Ishikawa (cell line): Measurements from ENCODE around the gene DLX4.

Experiments
- CEBPB ChIP-seq: IDR thresholded peaks from 2 replicates; pipeline ENCODE4 v1.6.1; 2012
- CREB1 ChIP-seq: IDR thresholded peaks from 2 replicates; pipeline ENCODE4 v1.6.1; 2012; ENCODE audit warnings: low read depth
- EGR1 ChIP-seq: IDR thresholded peaks from 2 replicates; pipeline ENCODE4 v1.6.1; 2012
- EP300 ChIP-seq: IDR thresholded peaks from 2 replicates; pipeline ENCODE4 v1.6.1; 2012; ENCODE audit warnings: borderline replicate concordance
- FOXM1 ChIP-seq: IDR thresholded peaks from 2 replicates; pipeline ENCODE4 v1.6.1; 2012; ENCODE audit warnings: low read depth, borderline replicate concordance
- MAX ChIP-seq: IDR thresholded peaks from 2 replicates; pipeline ENCODE4 v1.6.1; 2012
- NFIC ChIP-seq: IDR thresholded peaks from 2 replicates; pipeline ENCODE4 v1.6.1; 2012
- RAD21 ChIP-seq: IDR thresholded peaks from 2 replicates; pipeline ENCODE4 v1.6.1; 2012; ENCODE audit warnings: low read depth
- REST ChIP-seq: IDR thresholded peaks from 2 replicates; pipeline ENCODE4 v1.6.1; 2012; ENCODE audit warnings: low read depth, mild to moderate bottlenecking
- TAF1 ChIP-seq: IDR thresholded peaks from 2 replicates; pipeline ENCODE4 v1.6.1; 2012; ENCODE audit warnings: low read depth, mild to moderate bottlenecking
- TCF12 ChIP-seq: IDR thresholded peaks from 2 replicates; pipeline ENCODE4 v1.6.1; 2012; ENCODE audit warnings: low read depth
- TEAD4 ChIP-seq: IDR thresholded peaks from 2 replicates; pipeline ENCODE4 v1.6.1; 2012
- USF1 ChIP-seq: IDR thresholded peaks from 2 replicates; pipeline ENCODE4 v1.6.1; 2012
- YY1 ChIP-seq: IDR thresholded peaks from 2 replicates; pipeline ENCODE4 v1.6.1; 2012; ENCODE audit warnings: low read depth
- ZBTB7A ChIP-seq: IDR thresholded peaks from 2 replicates; pipeline ENCODE4 v1.6.1; 2012; ENCODE audit warnings: low read depth

Gene DLX4

GRCh38 chr17:49992191-49992932, 23.4 kb downstream of the DLX4 start:
- TF ChIP-seq EP300 (no peak), ZBTB7A (no peak), TAF1 (no peak), CREB1 (no peak)

- TF ChIP-seq REST (no peak), CEBPB (no peak), USF1 (no peak)
These were observed 24.0 kb downstream of the DLX4 start for GRCh38 chr17:49992933-49993422.

- TF ChIP-seq FOXM1 (no peak), TEAD4 (no peak)
These were observed 24.6 kb downstream of the DLX4 start for GRCh38 chr17:49993423-49994060.

GRCh38 chr17:49994085-49995054, 25.4 kb downstream of the DLX4 start:
- TF ChIP-seq MAX, result no peak
- no peak for TF ChIP-seq FOXM1
- no peak for TF ChIP-seq TCF12
- TF ChIP-seq EP300, result no peak
- TF ChIP-seq YY1, result no peak
- no peak for TF ChIP-seq USF1
- TF ChIP-seq RAD21, result no peak
- TF ChIP-seq ZBTB7A, result no peak
- no peak for TF ChIP-seq TAF1
- no peak for TF ChIP-seq REST
- TF ChIP-seq EGR1, result no peak
- no peak for TF ChIP-seq NFIC

GRCh38 chr17:49995055-49995738, 26.2 kb downstream of the DLX4 start, which contains the start of gene DLX3:
Gene DLX3, minus strand, starts transcription at chr17:49995224. Its CDS starts 226 bp downstream, at chr17:49994998.
- TF ChIP-seq TCF12, result 0 out of 2 replicates have a peak, but pooled peaks have one; percentile 44
- TF ChIP-seq MAX, result 0 out of 2 replicates have a peak, but pooled peaks have one; percentile 55
- no peak for TF ChIP-seq NFIC
- TF ChIP-seq RAD21, result peak; percentile 25

- TF ChIP-seq TCF12 (no peak), MAX (no peak), CREB1 (no peak), REST (no peak), EGR1 (no peak), NFIC (no peak), CEBPB (no peak), ZBTB7A (no peak), TAF1 (no peak)
These were observed 27.1 kb downstream of the DLX4 start for GRCh38 chr17:49996121-49996494.
